ENCODE results near the gene HDAC7. TPM values are rescaled to one million over a fixed set of nuclear protein-coding genes. Genes with fewer than 3 reads are reported as not detected.

HDAC7 gene
- total and polyA plus RNA-seq, 4 donors, result 3.5 to 14.7 (median 7.2) TPM

GRCh38 chr12:47747126-47747525, 72.6 kb downstream of the HDAC7 start:
- H3K9me3 ChIP-seq (ENCODE audit: control insufficient read depth in 4 of 4, low read length in 3 of 4), result no peaks in the 10 kb centered on the region
- H3K4me3 ChIP-seq (ENCODE audit: low read depth in 1 of 3, low read length in 3 of 3), result no peak overlapping the region
- H3K4me1 ChIP-seq (ENCODE audit: control insufficient read depth in 4 of 4, insufficient read depth in 4 of 4, low read length in 3 of 4), result no peaks in the 10 kb centered on the region
- no peak overlapping the region for H3K9ac ChIP-seq (ENCODE audit: low read depth in 1 of 2, low read length in 2 of 2)
- DNase-seq (ENCODE audit: low spot score), result no peak
- 78% methylated on average over 4 of the region's 4 CpGs for WGBS
- TF ChIP-seq RAD21 (IDR thresholded peaks at IDR 0.05) (no peak), ATF3 (IDR thresholded peaks at IDR 0.05) (no peak)
- H3K27me3 ChIP-seq (ENCODE audit: control insufficient read depth in 4 of 4, insufficient read depth in 4 of 4, low read length in 3 of 4), result no peaks in the 10 kb centered on the region
- H3K36me3 ChIP-seq (ENCODE audit: control insufficient read depth in 4 of 4, insufficient read depth in 3 of 4, low read depth in 1 of 4, low read length in 3 of 4), result no peaks in the 10 kb centered on the region
- H3K27ac ChIP-seq (ENCODE audit: low read depth in 1 of 2, low read length in 2 of 2), result no peak overlapping the region

- Histone ChIP-seq H3K4me3 (ENCODE audit: low read depth in 1 of 3, low read length in 3 of 3) (no peak overlapping the region), H3K4me1 (ENCODE audit: control insufficient read depth in 4 of 4, insufficient read depth in 4 of 4, low read length in 3 of 4) (no peaks in the 10 kb centered on the region), H3K36me3 (ENCODE audit: control insufficient read depth in 4 of 4, insufficient read depth in 3 of 4, low read depth in 1 of 4, low read length in 3 of 4) (no peaks in the 10 kb centered on the region), H3K9ac (ENCODE audit: low read depth in 1 of 2, low read length in 2 of 2) (no peak overlapping the region), H3K27ac (ENCODE audit: low read depth in 1 of 2, low read length in 2 of 2) (no peak overlapping the region), H3K27me3 (ENCODE audit: control insufficient read depth in 4 of 4, insufficient read depth in 4 of 4, low read length in 3 of 4) (no peaks in the 10 kb centered on the region), H3K9me3 (ENCODE audit: control insufficient read depth in 4 of 4, low read length in 3 of 4) (no peaks in the 10 kb centered on the region)
- TF ChIP-seq CTCF (IDR thresholded peaks at IDR 0.05; ENCODE audit: low read depth, low read length, missing input control), result no peak
- no peak for TF ChIP-seq FOXA1 (IDR thresholded peaks at IDR 0.05)
- TF ChIP-seq JUND (IDR thresholded peaks at IDR 0.05), result no peak
- TF ChIP-seq EGR1 (IDR thresholded peaks at IDR 0.05; ENCODE audit: low read depth in 2 of 2), result no peak
- no peak for TF ChIP-seq YY1 (IDR thresholded peaks at IDR 0.05)
- TF ChIP-seq FOXA2 (IDR thresholded peaks at IDR 0.05), result no peak
- TF ChIP-seq TAF1 (conservative IDR thresholded peaks at IDR 0.05), result no peak
- no peak for TF ChIP-seq GABPA (IDR thresholded peaks at IDR 0.05 in 1 of 2, conservative IDR thresholded peaks at IDR 0.05 in 1 of 2)
- TF ChIP-seq HNF4A (conservative IDR thresholded peaks at IDR 0.05), result no peak
- no peak for TF ChIP-seq RAD21 (IDR thresholded peaks at IDR 0.05)
- TF ChIP-seq ATF3 (IDR thresholded peaks at IDR 0.05), result no peak
- no peak for TF ChIP-seq NR2F2 (IDR thresholded peaks at IDR 0.05)
- no peak for TF ChIP-seq SP1 (IDR thresholded peaks at IDR 0.05)
- no peak for TF ChIP-seq HNF4G (IDR thresholded peaks at IDR 0.05)
- no peak for TF ChIP-seq REST (IDR thresholded peaks at IDR 0.05)
- WGBS, result 86% methylated on average over 7 of the region's 7 CpGs
- DNase-seq (ENCODE audit: low spot score), result no peak
These were observed 73.2 kb downstream of the HDAC7 start for GRCh38 chr12:47746523-47746922.

Measured in liver (tissue), 9 donors.